A204.1 (cell line): ENCODE data around the gene PLCL2.
"Not testable (repeated sequence)": the region's sequence is repeated elsewhere in the genome, so short reads cannot be mapped to it uniquely, and the experiment has no call there.

Experiments used
- FAIRE-seq: peaks from 2 replicates; lab custom pipeline; 2012; peaks lifted over from hg19 to GRCh38; lab: Jason Lieb, UNC

The PLCL2 gene

DNA sequence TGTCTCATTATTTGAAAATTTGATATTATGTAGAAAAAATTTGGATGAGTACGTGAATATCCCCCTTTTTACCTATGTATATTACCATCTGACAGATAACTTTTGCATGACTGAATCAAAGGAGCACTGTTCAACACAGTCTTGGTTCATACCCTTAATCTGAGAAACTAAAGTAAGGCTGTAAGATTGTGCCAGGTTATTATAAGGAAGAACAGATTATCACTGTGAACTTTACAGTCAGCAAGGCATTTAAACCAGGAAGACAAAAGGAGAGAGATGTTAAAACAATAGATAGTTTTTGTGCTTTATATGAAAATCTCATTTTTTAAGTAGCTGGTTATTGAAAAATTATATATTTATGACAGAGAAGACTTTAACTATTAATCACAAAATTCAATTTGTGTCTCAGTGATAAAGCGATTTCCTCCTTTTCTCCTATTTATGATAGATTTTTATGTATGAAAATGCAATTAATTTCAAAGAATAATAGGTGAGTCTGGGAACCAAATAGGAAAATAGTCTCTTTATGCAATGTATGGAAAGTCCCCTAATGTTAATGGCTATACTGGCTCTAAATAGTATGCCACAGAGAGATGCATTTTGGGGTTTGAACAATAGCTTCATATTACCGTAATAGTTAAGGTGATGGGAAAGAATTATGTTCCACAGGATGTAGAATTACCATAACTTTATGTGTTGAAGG lies 33.4 kb downstream of the PLCL2 start:
- no peak for FAIRE-seq

DNA sequence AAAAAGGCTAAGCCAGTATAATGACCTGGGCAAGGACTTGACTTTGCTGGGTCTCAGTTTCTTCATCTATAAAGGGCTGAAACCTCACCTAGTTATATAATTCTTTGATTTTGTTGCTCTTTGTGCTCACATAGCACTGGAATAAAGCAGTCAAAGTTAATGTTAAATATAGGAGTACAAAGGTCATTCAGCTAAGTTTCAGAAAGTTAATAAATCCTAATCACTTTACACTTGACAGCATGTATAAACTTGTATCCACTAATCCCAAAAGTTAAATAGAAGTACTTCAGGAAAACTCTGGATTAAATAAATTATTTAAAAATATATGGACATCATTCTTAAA lies 33.9 kb downstream of the PLCL2 start:
- FAIRE-seq = peak; percentile 44

- FAIRE-seq = no peak
Measured at GRCh38 chr3:16923112-16923511, 38.4 kb downstream of the PLCL2 start.

GRCh38 chr3:16927485-16927884 lies 42.7 kb downstream of the PLCL2 start:
- FAIRE-seq = no peak

DNA sequence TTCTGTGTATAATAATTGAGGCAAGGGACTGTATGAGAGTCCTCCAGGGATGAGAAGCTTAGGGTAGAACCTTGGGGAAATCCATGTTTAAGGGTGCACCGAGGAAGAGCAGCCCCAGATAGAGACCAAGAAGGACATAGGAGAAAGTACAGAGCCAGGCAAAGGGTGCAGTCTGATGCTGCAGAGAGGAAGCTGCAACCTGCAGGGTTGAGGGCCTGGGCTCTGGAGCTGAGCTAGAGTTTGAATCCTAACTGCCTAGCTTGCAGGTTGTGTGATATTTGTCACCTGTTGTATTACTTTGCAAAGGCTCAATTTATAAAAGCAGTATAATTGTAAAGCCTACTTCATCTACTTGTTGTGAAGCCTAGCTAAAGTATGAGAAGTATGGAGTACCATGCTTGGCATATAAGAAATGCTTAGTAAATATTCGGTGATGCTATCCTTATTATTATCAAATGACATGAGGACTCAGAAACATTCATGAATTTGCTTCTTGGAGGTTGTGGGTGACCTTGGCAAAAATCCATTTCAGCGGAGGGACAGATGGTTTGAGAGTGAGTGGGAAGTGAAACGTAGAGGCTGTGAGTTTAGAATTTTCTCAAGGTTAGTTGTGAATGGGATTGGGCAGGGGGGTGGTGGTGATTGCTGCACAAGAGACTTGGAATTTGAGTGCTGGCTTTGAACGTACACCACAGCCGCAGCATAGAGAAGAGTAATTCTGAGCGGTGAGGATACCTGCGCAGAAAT lies 43.8 kb downstream of the PLCL2 start:
- FAIRE-seq = no peak

GRCh38 chr3:16929311-16929710 lies 44.6 kb downstream of the PLCL2 start:
- no peak for FAIRE-seq

GRCh38 chr3:16932877-16933276 lies 48.1 kb downstream of the PLCL2 start:
- no peak for FAIRE-seq

- FAIRE-seq = no peak
Measured at GRCh38 chr3:16935781-16936180, 51.0 kb downstream of the PLCL2 start.

DNA sequence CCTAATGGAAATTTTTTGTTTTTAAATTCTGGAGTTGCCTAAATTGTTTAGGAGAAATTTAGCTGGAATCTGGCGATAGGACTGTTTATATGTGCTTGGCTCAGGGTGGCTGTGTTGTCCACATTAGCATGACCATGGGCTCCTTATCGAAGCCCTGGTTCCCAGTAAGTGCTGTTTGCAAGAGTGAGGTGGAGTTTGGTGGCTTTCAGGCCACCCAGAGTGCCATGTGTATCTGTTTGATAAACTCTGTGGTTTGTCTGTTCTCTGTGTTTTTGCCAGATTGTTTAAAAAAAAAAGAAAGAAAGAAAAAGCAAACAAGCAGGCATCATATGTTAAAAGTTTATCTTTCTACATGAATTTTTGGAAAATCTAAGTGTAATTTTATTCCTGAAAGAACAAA lies 51.5 kb downstream of the PLCL2 start:
- no peak for FAIRE-seq

DNA sequence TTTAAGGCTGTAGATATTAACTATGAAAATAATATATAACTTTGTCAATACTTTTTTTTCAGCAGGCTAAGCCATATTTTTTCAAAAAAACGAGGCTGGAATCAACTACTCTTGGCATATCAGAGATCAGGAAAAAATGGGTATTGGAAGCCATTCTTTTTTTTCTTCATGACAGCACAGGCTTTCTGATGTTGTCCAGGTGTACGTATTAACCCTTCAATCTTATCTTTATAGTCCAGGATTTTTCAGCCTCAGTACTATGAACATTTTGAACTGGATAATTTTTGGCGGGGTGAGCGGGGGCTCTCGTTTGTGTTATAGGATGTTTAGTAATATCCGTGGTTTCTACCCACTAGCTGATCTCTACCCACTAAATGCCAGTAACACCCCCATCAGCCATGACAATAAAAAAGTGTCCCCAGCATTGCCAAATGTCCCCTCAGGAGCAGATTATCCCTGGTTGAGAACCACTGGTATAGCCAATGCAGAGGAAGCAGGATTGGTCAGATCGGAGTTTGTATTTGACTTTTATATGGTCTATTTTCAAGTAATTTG lies 52.0 kb downstream of the PLCL2 start:
- FAIRE-seq = no peak

- FAIRE-seq = no peak
Measured at GRCh38 chr3:16937326-16937845, 52.6 kb downstream of the PLCL2 start.

GRCh38 chr3:16940769-16941700 lies 56.3 kb downstream of the PLCL2 start:
- no peak for FAIRE-seq

GRCh38 chr3:16942955-16943354 lies 58.2 kb downstream of the PLCL2 start:
- FAIRE-seq = no peak

DNA sequence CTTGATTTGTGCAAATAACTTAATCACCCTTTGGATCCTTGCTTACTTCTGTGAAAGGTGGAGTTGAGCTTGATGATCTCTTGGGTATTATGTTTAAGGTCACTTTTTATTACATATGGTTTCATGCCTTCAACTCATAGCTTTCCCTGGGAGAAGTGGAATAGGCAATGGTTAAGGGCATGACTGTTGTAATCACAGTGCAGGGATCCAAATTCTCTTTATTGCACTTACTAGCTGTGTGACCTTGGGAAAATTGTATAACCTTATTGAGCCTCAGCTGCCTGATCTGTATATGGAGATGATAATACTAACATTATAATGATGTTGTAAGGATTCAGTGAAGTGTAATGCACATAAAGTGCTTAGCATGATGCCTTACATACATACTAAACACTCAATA lies 59.1 kb downstream of the PLCL2 start:
- FAIRE-seq = no peak

GRCh38 chr3:16944356-16944755 lies 59.6 kb downstream of the PLCL2 start:
- no peak for FAIRE-seq

DNA sequence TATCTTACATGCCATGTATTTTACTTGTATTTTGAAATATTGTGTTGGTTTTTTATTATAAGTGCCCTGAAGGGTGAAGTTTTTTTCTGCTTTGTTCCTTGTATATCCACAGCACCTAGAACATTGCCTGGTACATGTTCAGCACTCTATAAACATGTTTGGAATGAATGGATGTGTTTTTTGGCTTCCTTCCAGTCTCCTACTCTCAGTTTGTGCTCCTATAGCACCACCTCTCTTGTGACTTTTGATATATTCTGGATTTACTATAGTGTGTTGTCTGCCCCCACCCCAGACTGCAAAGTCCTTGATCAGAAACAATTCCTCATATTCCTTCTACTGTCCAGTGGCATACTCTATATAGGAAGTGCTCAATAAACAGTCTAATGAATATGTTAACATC lies 60.6 kb downstream of the PLCL2 start:
- no peak for FAIRE-seq

DNA sequence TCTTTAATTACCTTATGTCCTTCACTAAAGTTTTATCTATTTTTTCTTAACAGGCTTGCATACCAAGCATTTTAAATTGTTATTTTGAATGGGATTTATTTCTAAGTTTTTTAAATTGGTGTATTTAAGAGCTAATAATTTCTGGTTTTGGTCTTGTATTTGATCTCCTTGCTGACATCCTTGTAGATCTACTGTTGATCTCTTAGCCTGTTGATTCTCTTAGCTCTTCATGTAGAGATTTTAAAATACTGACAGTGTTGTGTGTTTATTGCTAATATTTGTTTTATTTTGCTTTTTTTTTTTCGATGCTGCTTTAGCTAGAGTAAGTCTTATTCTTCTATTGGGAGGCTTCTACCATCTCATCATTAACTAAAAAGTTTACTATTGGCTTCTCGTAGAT lies 65.5 kb downstream of the PLCL2 start:
- FAIRE-seq = no peak

DNA sequence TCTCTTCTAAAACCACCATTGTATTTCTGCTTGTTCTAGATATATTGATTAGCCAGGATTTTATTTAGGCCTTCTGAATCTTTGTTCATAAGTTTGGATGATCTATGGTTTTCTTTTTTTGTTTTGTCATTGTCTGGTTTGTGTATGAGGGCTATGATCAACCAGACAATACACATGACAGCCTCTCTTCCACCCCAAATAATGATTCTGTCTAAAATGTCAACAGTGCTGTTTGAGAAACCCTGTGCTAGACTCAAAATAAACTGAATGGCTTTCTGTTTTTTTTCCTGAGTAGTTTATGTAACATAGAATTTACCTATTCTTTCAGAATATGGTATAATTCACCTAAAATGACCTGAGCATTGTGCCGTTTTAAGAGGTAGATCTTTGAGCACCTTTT lies 66.1 kb downstream of the PLCL2 start:
- no peak for FAIRE-seq

DNA sequence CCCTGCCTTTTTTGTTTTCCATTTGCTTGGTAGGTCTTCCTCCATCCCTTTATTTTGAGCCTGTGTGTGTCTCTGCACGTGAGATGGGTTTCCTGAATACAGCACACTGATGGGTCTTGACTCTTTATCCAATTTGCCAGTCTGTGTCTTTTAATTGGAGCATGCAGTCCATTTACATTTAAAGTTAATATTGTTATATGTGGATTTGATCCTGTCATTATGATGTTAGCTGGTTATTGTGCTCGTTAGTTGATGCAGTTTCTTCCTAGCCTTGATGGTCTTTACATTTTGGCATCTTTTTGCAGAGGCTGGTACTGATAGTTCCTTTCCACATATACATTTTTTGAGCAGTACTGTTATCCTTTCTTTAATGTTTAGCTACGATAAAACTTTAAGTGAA lies 73.1 kb downstream of the PLCL2 start:
- not testable (repeated sequence) for FAIRE-seq

DNA sequence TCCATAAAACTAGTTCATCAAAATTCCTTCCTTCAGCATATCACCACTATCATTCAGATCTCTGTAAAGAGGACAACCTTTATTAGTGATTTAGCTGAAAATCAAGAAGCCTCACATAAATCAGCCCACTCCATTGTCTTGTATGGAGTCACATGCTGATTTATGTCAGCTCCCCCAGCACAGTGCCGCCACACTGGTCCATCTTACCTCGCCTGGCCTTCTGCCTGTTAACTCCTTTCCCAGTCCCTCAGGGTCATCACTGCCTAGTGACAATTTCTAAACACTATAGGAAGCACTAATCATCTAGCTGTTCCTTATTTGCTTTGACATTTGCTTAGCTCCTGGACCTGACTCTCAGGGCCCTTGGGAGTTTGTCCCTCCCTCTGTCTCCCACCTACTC lies 75.4 kb downstream of the PLCL2 start:
- no peak for FAIRE-seq

- FAIRE-seq = no peak
Measured at GRCh38 chr3:16961621-16962205, 77.0 kb downstream of the PLCL2 start.

- FAIRE-seq = no peak
Measured at GRCh38 chr3:16975083-16975482, 90.3 kb downstream of the PLCL2 start.
